T-helper 2 cell (primary cell): ENCODE data around the gene TPCN2.

Experiments used
- DNase-seq, 5 experiments: peaks; one replicate each; pipeline versions ENCODE4 v3.0.0 to v3.0.0-alpha.2; 2012 to 2022

TPCN2 gene

DNA sequence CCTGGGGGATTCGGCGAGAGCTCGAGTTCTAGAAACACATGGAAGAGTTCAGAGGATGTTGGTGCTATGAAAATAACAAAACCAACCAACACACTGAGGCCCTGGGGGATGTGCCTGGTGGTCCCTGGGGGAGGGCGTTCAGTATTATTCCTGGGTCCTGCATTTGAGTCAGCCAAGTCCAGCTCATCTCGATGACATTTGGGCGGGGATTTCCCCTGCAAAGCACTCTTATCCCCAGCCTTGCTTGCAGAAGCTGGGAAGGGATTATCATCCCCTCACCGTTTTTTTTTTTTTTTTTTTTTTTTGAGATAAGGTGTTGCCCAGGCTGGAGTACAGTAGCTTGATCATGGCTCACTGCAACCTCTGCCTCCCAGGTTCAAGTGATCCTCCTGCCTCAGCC lies 104.9 kb downstream of the TPCN2 start:
- DNase-seq: no peak

DNA sequence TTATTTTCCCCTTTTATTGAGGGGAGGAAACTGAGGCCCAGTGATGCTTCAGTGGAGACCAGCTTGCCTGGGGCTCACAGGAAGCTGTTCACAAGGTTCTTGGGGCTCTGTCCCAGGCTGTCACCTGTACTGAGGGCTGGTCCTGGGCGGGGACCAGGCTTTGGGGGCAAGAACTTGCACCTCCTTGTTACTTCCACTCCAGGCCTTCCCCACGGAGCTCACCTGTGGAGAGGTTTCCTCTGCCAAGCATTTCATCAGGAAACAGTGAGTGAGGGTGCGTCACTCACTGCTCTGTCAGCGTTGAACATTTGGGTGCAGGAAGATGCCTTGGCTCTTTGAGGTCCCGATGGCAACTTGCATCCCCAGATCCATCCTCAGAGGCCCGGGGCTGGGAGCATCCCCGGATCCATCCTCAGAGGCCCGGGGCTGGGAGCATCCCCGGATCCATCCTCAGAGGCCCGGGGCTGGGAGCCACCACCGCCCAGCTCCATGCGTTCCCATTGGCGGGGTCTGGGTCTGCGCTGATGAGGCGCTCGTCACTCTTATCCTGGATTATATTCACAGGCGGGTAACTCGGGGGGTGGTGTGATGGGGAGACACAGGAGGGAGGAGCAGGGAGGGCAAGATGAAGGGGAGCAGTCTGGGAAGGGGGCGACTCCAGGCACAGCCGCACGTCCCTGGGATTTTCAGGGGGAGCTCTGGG lies 105.6 kb downstream of the TPCN2 start:
- no peak for DNase-seq

DNA sequence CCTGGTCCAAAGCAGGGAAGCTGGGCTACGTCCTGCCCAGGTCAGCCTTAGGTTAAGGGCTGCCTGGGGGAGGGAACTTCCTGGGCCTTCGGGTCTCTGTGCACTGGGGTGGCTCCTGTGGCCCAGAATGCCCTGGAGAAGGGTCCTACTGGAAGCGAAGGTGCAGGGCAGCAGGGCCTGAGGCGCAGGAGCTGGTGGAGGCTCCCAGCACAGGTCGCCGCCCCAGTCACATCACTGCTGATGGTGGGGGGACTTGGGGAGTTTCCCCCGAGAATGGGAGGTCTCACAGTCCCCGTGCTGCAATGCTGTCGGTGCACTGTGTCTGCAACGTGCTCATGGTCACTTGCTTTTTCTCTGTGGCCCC lies 106.2 kb downstream of the TPCN2 start:
- no peak for DNase-seq

DNA sequence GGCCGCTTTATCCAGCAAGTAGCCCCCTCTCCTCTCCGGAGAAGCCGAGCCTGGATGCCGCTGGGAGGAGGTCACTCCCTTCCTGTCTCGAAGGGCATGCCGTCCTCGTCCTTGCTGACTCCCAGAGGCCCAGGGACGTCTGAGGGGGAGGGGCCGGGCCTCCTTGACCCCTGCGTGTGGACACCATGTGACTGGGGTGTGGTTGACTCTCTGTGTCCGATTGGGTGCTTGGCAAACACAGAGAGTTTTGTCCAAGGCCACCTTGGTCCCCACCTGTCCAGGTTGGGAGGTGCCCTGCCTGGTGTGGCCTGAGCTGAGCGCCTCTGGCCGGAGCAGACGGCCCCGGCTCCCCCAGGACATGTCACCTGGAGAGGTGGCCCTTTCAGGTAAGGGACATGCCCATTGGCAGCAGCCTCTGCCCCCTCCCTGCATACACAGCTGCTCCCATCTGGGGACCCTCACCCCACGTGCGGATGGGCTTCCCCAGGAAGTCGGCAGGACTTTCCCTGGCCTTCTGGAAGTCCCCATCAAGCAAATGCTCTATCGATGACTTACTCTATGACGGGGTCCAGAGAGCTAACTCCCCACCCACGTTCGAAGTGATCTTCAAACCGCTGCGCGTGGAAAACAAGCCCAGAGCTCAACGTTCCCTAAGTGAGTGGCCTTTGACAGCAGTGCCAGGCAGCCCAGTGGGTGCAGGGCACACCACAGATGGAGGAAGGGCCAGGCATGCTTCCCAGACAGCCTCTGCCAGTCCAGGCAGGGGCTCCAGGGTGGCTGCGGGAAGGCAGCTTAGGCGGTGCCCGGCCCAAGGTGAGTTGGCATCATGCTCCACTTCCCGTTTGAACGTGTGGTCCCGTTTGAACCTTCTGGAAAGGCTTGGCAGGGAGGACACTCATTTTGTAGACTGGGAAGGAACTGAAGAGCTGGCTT lies 106.8 kb downstream of the TPCN2 start, which contains the start of gene SMIM38:
TSS of gene SMIM38 (plus strand) at position 634 of the 933 bp plus-strand sequence. CDS start 1,912 bp downstream, outside the sequence.
- DNase-seq: no peak

DNA sequence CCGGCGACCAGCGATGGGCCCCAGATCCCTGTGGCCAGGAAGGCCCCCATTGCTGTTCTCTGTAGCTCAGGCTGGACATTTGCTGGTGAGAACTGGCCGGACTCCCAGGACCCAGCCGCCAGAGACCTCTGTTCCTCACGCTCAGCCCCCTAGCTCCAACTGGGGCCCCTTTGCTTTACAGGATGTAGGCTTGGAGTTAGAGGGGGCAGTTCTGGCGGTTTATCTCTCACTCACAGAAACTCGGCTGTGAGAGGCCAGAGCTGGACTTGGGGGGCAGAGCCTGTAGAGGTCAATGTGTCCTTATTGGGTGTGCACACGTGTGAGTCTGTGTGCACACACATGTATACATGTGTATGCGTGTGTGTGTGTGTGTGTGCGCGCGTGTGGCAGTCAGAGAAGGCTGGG lies 107.5 kb downstream of the TPCN2 start:
- no peak for DNase-seq

DNA sequence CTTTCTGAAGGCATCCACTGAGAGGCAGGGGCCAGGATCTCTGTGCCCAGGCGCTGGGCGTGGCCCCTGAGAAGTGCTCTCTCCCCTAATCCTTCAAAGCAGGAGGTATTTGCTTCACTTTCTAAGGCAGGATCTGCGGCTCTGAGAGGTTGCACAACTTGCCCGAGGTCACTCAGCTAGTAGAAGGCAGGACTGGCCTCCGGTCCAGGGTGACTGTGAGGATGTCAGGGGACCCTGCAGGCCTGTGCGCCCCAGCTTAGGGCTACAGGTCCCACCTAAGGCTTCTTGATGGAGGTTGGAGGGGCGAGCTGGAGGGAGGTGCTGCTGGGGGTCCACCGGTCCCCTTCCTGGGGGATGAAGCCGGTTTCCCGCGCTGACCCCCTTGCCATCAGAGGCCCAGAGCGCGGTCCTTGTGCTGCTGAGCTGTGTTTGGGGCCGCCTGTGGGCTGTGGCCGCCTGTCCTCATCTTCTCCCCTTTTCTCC lies 108.0 kb downstream of the TPCN2 start:
- DNase-seq: no peak

DNA sequence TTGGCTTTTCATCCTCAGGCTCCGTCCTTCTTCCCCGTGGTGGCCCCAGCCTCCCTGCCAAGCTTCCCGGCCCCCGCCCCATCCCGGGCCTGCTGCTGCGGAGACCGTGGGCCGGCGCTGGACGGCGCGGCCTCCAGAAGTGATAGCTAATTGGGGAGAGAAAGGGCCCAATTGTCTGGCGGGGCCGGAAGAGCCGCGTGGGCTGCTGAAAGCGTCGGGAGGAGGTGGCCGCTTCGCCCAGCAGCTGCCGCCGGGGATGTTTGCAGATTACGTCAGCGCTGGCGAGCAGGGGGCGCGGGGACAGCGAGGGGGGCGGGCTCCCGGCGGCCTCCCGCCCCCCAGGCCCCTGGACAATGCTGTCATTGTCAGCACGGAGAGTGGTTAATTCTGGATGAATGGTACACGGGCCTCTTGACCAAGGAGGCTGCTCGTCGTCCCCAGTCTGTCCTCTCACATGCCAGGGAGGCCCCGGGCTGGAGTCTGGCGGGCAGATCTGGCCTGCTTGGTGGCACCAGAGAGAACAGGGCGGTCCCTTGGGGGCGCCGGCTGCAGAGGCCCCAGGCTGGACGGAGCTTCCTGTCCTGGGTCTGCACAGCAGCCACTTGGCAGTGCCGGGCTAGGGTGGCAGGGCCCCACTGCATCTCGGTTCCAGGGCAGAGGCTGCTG lies 108.6 kb downstream of the TPCN2 start:
- DNase-seq: no peak

DNA sequence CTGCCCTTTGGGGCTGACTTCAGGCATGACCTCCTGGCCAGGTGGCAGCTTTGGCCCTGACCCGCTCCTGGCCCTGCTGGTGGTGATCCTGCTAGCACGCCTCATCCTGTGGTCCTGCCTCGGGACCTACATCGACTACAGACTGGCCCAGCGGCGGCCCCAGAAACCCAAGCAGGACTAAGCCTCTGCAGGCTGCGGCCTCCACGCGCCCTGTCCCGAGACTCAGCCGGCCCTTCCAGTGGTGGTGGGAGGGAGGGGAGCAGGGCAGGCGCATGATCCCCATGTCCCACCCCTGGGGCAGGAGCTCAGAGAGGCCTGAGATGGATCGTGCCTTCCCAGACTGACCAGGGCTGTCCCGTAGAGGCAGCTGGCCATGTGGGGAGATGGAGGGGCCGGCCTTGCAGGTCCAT lies 109.1 kb downstream of the TPCN2 start:
- DNase-seq: no peak

DNA sequence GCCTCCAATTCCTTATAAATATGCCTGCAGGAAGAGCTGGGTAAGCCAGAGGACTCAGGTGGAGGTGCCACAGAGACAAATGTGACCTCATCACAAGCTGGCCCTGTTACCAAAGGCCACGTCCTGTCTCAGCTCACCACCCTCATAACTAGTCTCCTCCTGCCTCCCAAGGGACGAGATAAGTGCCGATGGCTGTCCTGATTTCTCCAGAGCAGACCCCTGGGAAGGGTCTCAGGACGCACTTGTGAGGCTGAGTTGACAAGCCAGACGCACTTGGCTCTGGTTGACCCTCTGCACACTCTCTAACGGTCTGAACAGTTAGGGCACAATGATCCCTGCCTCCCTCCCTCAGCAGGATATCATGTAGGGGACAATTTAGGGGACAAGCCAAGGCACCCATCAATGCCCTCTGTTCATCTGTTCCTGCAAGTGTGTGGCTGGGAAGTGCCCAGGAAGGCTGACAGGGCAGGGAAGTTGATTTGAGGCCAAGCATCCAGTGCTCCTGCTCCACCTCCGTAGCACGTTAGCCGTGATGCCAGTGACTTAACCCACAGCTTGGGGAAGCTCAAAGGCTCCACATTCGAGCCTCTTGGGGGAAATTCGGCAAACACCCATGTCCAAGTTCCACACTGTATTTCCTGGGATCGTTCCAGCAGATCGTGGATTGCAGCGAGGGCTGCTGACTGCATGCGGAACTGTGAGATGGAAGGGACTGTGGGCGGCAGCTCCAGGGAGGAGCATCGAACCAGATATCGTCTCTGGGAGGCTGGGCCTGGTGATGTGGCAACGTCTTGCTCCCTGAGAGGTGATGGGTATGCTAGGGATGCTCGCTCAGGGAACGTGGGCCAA lies 109.8 kb downstream of the TPCN2 start:
- no peak for DNase-seq

DNA sequence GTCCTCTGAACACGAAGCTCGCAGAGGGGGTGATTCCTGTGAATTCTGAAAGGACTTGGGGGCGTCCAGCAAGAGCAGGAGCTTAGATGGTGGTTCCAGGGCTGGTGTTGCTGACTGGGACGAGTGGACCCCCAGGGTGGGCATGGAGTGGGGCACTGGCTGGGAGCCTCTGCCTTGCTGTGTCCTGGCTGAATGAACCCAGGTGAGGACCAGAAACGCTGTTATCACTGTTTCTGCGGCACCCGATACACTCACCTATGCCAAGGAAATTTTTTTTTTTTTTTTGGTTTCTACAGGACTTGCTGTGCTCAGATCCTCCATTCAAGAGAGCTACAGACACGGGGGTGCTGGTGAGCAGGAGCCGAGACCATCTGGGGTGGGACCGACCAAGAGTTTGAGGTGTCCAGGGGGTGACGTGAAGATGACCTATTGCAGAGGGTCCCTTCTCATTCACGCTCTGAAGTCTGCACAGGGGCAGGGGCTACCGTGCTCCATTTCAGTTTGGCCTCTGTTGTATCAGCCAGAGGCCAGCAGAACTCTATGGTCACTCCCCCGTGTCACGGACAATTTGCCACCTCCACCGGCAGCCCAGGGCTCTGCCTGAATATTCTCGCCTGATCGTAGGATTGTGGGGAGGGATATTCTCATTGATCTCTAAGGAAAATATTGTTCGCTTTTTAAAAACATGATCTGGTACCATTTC lies 110.6 kb downstream of the TPCN2 start:
- DNase-seq: no peak

DNA sequence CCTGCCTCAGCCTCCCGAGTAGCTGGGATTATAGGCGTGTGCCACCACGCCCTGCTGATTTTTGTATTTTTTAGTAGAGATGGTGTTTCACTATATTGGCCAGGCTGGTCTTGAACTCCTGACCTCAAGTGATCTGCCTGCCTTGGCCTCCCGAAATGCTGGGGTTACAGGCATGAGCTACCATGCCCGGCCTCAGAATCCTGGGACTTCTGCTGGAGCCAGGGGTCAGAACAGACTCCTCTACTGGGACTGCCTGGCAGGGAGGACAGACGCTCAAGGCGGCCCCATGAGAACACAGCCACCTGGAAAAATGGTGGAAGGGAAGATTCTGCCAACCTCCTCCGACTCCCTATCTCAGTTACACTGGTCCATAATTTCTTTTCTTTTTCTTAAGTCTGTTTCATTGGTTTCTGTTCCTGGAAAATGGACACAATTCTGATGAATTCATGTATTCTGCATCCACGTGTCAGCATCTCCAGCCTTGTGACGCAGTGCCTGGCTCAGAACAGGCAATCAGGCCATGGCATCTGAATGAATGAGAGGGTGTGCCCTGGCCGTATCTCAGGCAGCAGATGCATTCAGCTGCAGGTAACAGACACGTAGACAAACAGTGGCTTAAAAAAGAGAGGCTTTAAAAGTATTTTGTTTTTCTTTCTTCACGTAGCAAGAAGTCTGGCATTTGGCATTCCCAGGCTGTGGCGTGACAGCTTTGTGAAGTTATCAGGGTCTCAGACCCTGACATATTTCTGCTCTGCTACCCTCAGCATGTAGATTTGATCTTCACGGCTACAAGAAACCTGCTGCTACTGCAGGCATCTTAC lies 111.8 kb downstream of the TPCN2 start:
- no peak for DNase-seq

DNA sequence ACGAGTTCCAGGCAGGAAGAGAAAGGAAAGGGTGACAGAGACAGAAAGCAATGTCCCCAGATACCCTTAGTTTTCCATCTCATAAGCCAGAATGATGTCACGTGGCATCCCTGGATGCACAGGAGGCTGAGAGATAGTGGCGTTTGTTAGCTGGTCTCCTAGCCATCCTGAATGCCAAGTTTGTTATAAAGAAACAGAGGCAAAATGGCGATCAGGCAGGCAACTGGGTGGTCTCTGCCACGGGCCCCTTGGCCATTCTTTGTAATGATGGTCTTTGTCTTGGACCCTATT lies 112.3 kb downstream of the TPCN2 start:
- DNase-seq: no peak

DNA sequence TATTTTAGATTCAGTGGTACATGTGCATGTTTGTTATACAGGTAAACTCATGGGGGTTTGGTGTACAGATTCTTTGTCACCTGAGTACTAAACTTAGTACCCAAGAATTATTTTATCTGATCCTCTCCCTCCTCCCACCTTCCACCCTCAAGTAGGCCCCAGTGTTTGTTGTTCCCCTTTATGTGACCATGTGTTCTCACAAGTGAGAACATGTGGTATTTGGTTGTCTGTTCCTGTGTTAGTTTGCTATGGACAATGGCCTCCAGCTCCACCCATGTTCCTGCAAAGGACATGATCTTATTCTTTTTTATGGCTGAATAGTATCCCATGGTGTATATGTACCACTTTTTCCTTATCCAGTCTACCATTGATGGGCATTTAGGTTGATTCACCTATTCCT lies 113.8 kb downstream of the TPCN2 start:
- DNase-seq: no peak

DNA sequence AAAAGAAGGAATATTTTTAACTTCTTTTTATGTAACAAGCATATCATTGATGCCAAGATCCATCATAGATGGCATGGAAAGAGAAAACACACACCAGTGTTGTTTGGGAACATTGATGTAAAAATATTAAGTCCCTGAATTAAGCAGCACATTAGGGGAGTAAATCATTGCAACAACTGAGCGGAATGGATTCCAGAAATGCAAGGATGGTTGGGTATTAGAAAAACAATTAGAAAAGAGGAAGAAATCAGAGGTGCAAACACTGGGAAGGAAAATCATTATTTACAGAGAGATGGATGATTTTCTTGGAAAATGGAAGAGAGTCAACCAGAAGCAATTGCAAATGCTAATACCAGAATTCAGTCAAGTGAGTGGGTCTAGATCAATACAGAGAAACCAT lies 115.1 kb downstream of the TPCN2 start:
- DNase-seq: no peak

DNA sequence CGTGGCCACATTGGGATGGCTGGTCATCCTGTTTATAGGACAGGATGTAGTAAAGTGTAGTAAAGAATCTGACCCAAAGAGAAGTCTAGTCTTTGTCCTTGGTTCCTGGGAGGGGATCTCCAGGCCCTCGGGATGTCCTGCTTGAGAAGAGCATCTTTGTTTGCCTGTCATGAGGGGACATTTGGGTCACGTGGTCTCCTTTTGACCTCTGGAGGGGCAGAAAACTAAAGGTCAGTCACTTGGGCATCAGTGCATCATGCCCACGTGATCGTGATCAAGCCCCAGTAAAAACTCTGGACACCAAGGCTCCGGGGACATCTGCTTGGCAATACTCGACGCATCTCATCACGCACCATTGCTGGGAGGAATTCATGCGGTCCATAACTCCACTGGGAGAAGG lies 116.1 kb downstream of the TPCN2 start:
- DNase-seq: no peak

DNA sequence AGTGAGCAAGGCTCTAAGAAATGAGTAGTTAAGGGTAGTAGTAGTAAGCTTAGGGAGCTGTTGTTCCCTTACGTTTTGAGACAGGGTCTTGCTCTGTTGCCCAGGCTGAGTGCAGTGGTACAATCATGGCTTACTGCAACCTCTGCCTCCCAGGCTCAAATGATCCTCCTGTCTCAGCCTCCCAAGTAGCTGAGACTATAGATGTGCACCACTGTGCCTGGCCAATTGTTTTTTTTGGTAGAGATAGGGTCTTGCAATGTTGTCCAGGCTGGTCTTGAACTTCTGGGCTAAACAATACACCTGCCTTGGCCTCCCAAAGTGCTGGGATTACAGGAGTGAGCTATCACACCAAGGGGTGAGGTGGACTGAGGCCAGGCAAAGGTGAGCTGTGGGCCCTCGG lies 117.0 kb downstream of the TPCN2 start:
- DNase-seq: no peak

DNA sequence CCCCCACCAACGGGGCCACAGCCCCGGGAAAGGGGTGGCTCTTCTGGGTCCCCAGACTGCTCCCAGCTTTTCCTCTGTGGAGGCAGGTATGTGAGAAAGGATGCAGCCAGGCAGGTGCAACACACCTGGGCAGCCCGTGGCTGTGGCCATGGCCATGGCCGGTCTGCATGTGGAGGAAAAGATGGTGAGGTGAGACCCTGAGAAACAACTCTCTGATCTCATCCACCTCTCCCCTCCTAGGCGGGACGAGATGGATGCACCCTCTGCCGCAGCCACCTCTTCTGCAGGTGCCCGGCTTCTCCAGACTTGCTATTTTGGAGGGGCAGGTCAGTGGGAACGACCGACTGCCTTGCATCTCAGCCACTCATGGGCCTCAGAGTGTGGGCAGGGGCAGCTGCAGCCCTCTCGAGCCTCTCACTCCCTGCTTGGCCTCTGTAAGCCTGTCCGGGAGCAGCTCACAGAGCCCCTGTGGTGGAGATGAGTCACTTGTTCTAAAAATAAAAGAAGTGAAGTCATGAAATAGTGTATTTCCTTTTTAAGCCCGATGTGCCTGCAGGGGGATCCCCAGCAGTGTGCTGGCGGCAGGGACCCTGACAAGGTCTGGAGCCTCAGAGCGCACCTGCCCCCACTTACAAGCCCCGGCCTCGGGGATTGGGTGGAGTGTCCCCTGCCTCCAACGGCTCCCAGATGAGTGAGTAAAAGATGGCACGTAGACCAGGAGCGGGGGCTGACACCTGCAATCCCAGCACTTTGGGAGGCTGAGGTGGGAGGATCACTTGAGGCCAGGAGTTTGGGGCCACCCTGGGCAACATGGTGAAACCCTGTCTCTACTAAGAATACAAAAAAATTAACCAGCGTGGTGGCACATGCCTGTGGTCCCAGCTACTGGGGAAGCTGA lies 117.7 kb downstream of the TPCN2 start:
- peak in 1 of 5 experiments; percentile 10 for DNase-seq

DNA sequence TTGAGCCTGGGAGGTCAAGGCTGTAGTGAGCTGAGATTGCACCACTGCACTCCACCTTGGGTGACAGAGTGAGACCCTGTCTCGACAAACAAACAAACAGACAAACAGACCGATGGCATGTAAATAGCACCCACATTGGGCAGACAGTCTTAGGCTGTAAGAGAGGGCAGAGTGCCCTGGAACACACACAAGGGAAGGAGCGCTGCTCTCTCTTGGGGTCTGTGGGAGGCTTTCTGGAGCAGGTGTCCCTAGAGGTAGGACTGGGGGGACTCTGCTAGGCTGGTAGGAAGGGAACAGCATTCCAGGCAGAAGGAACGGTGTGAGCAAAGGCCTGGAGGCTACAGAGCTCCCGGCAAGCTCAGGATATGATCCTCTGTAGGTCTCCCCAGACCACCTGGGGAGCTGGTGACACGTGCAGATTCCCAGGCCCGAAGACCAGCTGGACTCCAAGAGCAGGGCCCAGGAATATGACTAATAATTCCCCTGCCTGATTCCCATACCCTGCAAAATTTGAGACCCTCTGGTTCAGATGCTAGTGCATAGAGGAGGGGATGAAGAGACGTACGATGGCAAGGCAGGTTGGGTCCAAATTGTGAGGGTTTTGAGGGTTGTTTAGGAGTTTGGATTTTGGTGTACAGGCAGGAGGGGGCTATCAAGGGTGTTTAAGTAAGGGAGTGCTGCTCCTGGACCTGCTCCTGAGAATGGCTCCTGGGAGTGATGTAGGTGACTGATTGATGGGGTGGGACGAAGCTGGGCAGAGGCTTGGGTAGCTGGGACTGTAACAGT lies 118.6 kb downstream of the TPCN2 start:
- no peak for DNase-seq
